Head of caudate nucleus (tissue), 42 donors: ENCODE results near the gene DRGX.
A peak's percentile ranks its signal among the peaks of the same experiment; 100 is the strongest.

ENCODE experiments used
- DNase-seq, 42 donors: peaks; one replicate each; pipeline versions ENCODE4 v3.0.0 to v3.0.0-alpha.2; 2020 to 2021; ENCODE audit warnings: mixed read lengths in 7 of 42
- intact Hi-C: fragments of 100-400 bp; cut with DNase I; formaldehyde crosslinking; loops from one replicate; pipeline ENCODE4 v1.15.0; 2022

Gene DRGX

GRCh38 chr10:49366460-49366859 lies 29.4 kb downstream of the DRGX start:
- intact Hi-C loops: no loop called here
- DNase-seq: peak in 2 of 42 donors; percentile 3 to 6

DNA sequence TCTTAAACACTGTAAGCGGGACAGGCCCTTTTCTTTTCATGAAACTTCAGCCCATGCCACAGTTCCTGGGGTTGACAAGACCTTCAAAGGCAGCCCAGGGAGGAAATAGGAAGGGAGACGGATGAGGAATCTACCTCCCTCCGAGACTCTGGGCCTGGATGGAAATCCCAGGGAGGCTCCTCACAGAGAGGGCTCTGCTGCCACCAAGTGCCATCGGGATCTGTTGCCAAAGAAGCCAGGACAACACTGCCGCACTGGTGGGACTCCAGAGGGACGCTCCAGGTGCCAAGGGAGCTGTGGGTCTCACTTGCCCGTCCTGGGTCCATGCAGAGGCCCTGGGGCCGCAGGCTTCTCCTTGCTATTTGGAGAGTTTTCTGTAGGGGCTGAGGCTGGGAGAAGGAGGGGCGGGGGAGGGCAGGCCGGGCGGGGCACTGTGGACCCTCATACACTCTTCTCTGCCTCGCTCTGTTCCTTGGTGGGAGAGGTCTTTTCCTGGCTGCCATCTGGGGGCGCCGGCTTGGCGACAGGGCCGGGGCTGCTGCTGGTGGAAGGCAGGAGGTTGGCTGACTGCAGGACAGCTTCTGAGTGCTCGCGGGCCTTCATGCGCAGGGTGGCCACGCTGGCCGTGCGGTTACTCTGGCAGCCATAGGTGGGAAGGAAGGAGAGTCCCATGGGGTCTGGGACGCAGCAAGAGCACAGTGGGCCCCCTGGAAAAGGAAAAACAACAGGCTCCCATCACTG lies 30.0 kb downstream of the DRGX start:
- peak in 5 of 42 donors; percentile 14 to 35 (median 19) for DNase-seq
- intact Hi-C loops: no loop called here

DNA sequence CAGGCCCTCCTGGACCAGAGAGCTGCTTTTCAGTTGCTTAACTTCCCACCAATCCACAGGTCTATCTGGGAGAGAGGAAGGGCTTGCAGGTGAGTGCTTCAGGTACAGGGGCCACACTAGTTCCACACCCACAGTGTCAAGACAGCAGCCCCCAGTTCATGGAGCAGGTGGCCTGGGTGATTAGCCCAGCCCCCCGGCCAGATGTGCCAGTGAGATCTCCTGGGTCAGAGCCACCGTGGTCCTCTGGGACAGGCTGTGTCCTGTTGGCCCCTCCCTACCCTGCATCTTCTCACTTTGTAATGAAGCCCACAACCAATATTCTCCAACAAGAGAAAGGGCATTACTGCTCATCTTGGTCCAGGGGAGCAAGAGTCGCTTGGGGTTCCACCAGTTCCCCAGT lies 30.6 kb downstream of the DRGX start:
- intact Hi-C loops: no loop called here
- peak in 4 of 42 donors; percentile 8 to 16 (median 12) for DNase-seq

DNA sequence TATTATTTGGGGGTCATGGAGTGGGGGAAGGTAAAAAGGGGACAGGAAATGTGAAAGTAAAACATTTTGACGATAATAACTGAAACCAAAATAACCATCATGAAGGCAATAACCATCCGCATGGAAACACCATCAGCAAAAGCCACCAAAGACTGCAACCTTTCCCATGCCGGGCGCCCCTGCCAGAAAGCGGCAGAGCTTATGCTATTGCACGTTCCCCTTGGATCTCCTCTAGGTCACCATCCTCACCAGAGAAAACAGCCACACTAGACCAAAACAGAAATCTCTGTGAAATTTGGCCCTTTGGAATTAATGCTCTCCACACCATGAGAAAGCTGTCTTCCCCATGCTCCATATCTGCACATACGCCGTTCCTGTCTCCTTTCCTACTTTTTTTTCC lies 31.1 kb downstream of the DRGX start:
- intact Hi-C loops: no loop called here
- peak in 5 of 42 donors; percentile 6 to 29 (median 17) for DNase-seq

GRCh38 chr10:49364051-49364450 lies 31.8 kb downstream of the DRGX start:
- intact Hi-C loops: no loop called here

GRCh38 chr10:49363309-49364031 lies 32.4 kb downstream of the DRGX start:
- intact Hi-C loops: no loop called here
- DNase-seq: peak in 4 of 42 donors; percentile 6 to 24 (median 21)

More at GRCh38 chr10:49364051-49364450, 31.8 kb downstream of the DRGX start:
- DNase-seq: no peak

DNA sequence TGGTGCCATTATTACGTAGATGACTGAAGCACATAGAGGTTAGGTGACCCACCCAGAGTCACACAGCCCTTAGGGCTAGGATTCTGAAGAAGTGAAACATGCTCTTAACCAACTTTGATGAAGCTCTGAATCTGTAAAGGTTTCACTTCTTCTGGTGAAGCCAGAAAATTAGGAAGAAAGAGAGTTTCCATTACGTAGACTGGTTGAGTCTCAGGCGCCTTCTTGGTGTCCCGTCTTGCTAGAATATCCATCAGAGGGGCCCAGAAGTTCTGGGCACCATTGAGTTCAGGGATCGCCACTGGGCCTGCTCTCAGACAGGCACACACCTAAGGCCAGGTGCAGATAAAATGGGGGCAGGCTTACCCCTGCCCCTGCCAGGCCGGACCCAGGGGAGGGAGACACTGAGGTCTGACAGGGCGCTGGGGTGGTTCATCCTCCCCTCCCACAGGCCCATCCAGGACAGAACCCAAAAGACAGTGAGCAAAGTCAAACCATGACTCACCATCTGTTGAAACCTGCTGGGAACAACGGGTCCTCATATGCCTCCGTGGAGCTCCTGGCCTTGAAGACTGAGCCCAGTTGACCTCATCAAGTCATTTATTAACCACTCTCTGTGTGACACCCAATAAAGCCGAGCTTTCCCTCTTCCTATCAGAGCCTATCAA lies 33.2 kb downstream of the DRGX start:
- intact Hi-C loops: no loop called here
- DNase-seq: peak in 4 of 42 donors; percentile 19 to 41 (median 32)

GRCh38 chr10:49361735-49362568 lies 33.9 kb downstream of the DRGX start:
- peak in 5 of 42 donors; percentile 14 to 35 (median 24) for DNase-seq
- intact Hi-C loops: no loop called here

DNA sequence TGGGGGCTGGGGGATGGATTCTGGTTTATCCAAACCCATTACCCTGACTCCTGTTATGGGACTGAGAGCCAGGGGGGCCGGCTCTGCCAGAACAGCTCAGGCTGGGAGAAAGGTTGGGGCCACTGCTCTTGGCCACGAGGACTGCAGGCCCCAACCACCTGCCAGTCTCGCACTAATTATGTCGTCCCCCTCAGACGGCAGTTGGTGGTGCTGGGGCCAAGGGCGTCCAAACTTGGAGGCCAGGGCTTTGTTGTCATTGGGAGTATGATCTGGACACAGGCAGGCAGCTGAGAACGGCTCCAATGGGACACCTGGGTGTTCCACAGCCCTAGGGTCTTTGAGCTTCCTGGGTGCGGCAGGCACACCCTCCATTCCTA lies 34.7 kb downstream of the DRGX start:
- peak in 2 of 42 donors; percentile 9 to 25 for DNase-seq
- intact Hi-C loops: no loop called here

GRCh38 chr10:49360271-49361177 lies 35.4 kb downstream of the DRGX start:
- DNase-seq: peak in 1 of 42 donors; percentile 31
- intact Hi-C loops: no loop called here

GRCh38 chr10:49359349-49360270 lies 36.3 kb downstream of the DRGX start:
- intact Hi-C loops: no loop called here

DNA sequence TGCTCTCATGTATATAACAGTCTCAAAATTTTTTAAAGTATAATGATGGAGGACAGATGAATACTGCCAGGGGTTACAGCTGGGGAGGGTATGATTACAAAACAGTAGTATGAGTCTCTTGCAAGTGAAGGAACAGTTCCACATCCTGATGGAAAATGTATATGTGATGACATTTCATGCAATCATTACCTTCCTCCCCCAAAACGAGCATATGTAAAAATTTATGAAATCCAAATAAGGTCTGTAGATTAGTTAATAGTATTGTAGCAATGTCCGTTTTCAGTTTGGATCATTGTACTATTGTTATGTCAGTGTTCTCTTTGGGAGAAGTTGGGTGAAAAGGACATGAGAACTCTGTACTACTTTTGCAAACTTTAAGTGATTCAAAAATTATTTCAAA lies 38.0 kb downstream of the DRGX start:
- DNase-seq: no peak
- intact Hi-C loops: no loop called here

More at GRCh38 chr10:49359349-49360270, 36.3 kb downstream of the DRGX start:
- peak in 1 of 42 donors; percentile 29 for DNase-seq

DNA sequence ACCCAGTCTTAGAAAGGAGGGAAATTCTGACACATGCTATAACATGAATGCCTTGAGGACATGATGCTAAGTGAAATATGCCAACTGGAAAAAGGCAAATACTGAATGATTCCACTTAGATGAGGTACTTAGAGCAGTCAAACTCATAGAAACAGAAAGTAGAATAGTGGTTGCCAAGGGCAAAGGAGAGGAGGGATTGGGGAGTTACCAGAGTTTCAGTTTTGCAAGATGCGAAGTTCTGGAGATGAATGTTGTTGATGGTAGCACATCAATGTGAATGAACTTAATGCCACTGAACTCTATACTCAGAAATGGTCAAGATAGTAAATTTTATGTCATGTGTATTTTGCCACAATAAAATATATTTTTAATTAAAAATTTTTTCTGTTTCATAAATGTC lies 38.9 kb downstream of the DRGX start:
- intact Hi-C loops: no loop called here
- no peak for DNase-seq

DNA sequence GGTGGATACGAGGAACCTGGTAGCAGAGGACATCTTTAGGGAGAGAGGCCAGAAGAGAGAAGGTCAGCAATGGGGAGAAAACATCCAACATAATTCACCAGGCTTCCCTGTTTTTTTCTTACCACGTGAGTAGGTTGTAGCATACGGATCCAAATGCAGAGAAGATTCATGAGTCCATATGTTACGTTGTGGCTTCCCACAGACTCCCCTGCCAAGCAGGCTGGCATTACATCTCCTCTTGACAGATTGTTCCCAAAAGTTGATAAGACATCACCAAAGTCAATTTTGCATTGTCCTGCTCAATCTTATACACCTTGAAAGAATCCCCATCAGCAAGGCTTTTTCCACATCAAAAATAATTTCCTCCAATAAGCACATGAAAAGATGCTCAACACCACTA lies 39.7 kb downstream of the DRGX start:
- no peak for DNase-seq
- intact Hi-C loops: no loop called here

- no peak for DNase-seq
- intact Hi-C loops: no loop called here
Observed at GRCh38 chr10:49355221-49355620, 40.7 kb downstream of the DRGX start.

- no peak for DNase-seq
- intact Hi-C loops: no loop called here
Observed at GRCh38 chr10:49354593-49354992, 41.3 kb downstream of the DRGX start.
